Measurements from ENCODE around the gene C11orf42.

The C11orf42 gene

GRCh38 chr11:6260207-6260726 is 54.9 kb downstream of the C11orf42 start:
- no peak for DNase-seq
